Thyroid gland (tissue), 4 donors: ENCODE measurements around the gene GLYATL1. TPM values are rescaled to one million over a fixed set of nuclear protein-coding genes. Genes with fewer than 3 reads are reported as not detected.

Experiments
- DNase-seq, 2 donors: peaks; one replicate each; pipeline ENCODE4 v3.0.0-alpha.2; 2019
- H3K27ac ChIP-seq, 3 donors: fragments of 200-600 bp; sonication (generic); 1 replicate in 2 of 3; 2 replicates in 1 of 3; pipeline ENCODE4 v1.5.1; 2016 to 2019; ENCODE audit warnings: mild to moderate bottlenecking in 1 of 3, moderate library complexity in 1 of 3
- H3K27me3 ChIP-seq: fragments of 200-600 bp; sonication (generic); one replicate; pipeline ENCODE4 v1.5.1; 2019
- H3K36me3 ChIP-seq, 2 donors: fragments of 200-600 bp; sonication (generic); one replicate each; pipeline ENCODE4 v1.5.1; 2016 to 2019
- H3K4me1 ChIP-seq, 2 donors: fragments of 200-600 bp; sonication (generic); one replicate each; pipeline ENCODE4 v1.5.1; 2017 to 2019
- H3K4me3 ChIP-seq, 3 donors: fragments of 200-600 bp; sonication (generic); replicated peaks in 1 of 3; 1 replicate in 2 of 3; 2 replicates in 1 of 3; pipeline ENCODE4 v1.5.1; 2016; ENCODE audit warnings: mild to moderate bottlenecking in 1 of 3
- H3K9me3 ChIP-seq: fragments of 200-600 bp; sonication (generic); one replicate; pipeline ENCODE4 v1.5.1; 2017
- CTCF ChIP-seq, 6 experiments: fragments of 200-600 bp in 3 of 6; fragments of 450-650 bp in 3 of 6; sonication (generic) in 3 of 6; IDR thresholded peaks; one replicate each; pipeline ENCODE4 v1.5.1; 2016 to 2019; ENCODE audit warnings: antibody characterized with exemption in 6 of 6, mild to moderate bottlenecking in 2 of 6, inconsistent platforms in 1 of 6, moderate library complexity in 1 of 6
- POLR2A ChIP-seq, 2 donors: fragments of 450-650 bp; IDR thresholded peaks; one replicate each; pipeline ENCODE4 v1.6.1; 2017; ENCODE audit warnings: antibody characterized with exemption in 2 of 2, mild to moderate bottlenecking in 2 of 2, moderate library complexity in 1 of 2
- WGBS, 2 donors: methylation state at CpG; one replicate each; pipeline ENCODE4 v1.1.5; 2017; 5-methylcytosine and 5-hydroxymethylcytosine counted together
- intact Hi-C: fragments of 100-400 bp; cut with DNase I; formaldehyde crosslinking; loops from one replicate; pipeline ENCODE4 v1.15.1; 2023
- total RNA-seq, 4 donors: library from RNA; depleted of rRNA; stranded (reverse); fragments of >200 nt; gene quantifications; one replicate each; pipeline ENCODE4 v1.2.3, GENCODE V29; 2016

Gene GLYATL1
- total RNA-seq, 4 donors from 2014 or later, result not detected

- Histone ChIP-seq H3K9me3 (no peaks in the 10 kb centered on the region), H3K4me1 (peaks cover 0 to 4% of the 10 kb centered on the region in 2 donors), H3K27ac (no peak overlapping the region), H3K27me3 (no peaks in the 10 kb centered on the region), H3K36me3 (no peaks in the 10 kb centered on the region), H3K4me3 (no peak overlapping the region)
- TF ChIP-seq POLR2A (IDR thresholded peaks at IDR 0.05) (no peak), CTCF (IDR thresholded peaks at IDR 0.05) (no peak)
- intact Hi-C loops, result no loop called here
- DNase-seq, result no peak
- WGBS, 2 donors, result 72 to 86% methylated on average over 1 of the region's 1 CpG
Observed at GRCh38 chr11:58902881-58903280, 36.4 kb upstream of the GLYATL1 start.

GRCh38 chr11:58905011-58905720, 34.1 kb upstream of the GLYATL1 start:
- intact Hi-C loops, result no loop called here
- Histone ChIP-seq H3K27ac (no peak overlapping the region), H3K27me3 (no peaks in the 10 kb centered on the region), H3K9me3 (no peaks in the 10 kb centered on the region), H3K36me3 (no peaks in the 10 kb centered on the region), H3K4me1 (peaks cover 0 to 4% of the 10 kb centered on the region in 2 donors), H3K4me3 (no peak overlapping the region)
- TF ChIP-seq POLR2A (IDR thresholded peaks at IDR 0.05), result no peak
- TF ChIP-seq CTCF (IDR thresholded peaks at IDR 0.05), result no peak
- no peak for DNase-seq
- 5 to 14% methylated on average over 8 to 37 of the region's 41 CpGs for WGBS, 2 donors

- no peak for TF ChIP-seq POLR2A (IDR thresholded peaks at IDR 0.05)
- peak in 2 of 6 experiments; percentile 14 to 20 for TF ChIP-seq CTCF (IDR thresholded peaks at IDR 0.05)
- H3K36me3 ChIP-seq, result no peaks in the 10 kb centered on the region
- 10 to 14% methylated on average over 21 to 33 of the region's 33 CpGs for WGBS, 2 donors
- peak; percentile 13 to 34 for DNase-seq
- H3K27ac ChIP-seq, result no peak overlapping the region
- H3K4me3 ChIP-seq, result no peak overlapping the region
- no peaks in the 10 kb centered on the region for H3K27me3 ChIP-seq
- intact Hi-C loops, result no loop called here
- no peaks in the 10 kb centered on the region for H3K9me3 ChIP-seq
- H3K4me1 ChIP-seq, result peaks cover 0 to 4% of the 10 kb centered on the region in 2 donors
Observed at GRCh38 chr11:58905721-58906547, 33.4 kb upstream of the GLYATL1 start.

GRCh38 chr11:58907780-58908179, 31.5 kb upstream of the GLYATL1 start:
- H3K27ac ChIP-seq, result no peak overlapping the region
- no peak for DNase-seq
- no peak overlapping the region for H3K4me3 ChIP-seq
- no peaks in the 10 kb centered on the region for H3K9me3 ChIP-seq
- intact Hi-C loops, result no loop called here
- peaks cover 0 to 4% of the 10 kb centered on the region in 2 donors for H3K4me1 ChIP-seq
- 77 to 88% methylated on average over 3 of the region's 3 CpGs for WGBS, 2 donors
- no peak for TF ChIP-seq POLR2A (IDR thresholded peaks at IDR 0.05)
- no peak for TF ChIP-seq CTCF (IDR thresholded peaks at IDR 0.05)
- H3K36me3 ChIP-seq, result no peaks in the 10 kb centered on the region
- no peaks in the 10 kb centered on the region for H3K27me3 ChIP-seq

- Histone ChIP-seq H3K9me3 (no peaks in the 10 kb centered on the region), H3K4me1 (no peaks in the 10 kb centered on the region), H3K4me3 (no peak overlapping the region), H3K27ac (no peak overlapping the region), H3K36me3 (no peaks in the 10 kb centered on the region), H3K27me3 (no peaks in the 10 kb centered on the region)
- no peak for TF ChIP-seq CTCF (IDR thresholded peaks at IDR 0.05)
- TF ChIP-seq POLR2A (IDR thresholded peaks at IDR 0.05), result no peak
- no peak for DNase-seq
- intact Hi-C loops, result no loop called here
Observed at GRCh38 chr11:58912124-58912523, 27.2 kb upstream of the GLYATL1 start.
